Kidney (tissue), 14 donors: Measurements from ENCODE around the gene RASAL3. TPM values are rescaled to one million over a fixed set of nuclear protein-coding genes. Genes with fewer than 3 reads are reported as not detected.

Experiments used
- DNase-seq, 5 donors: peaks; one replicate each; pipeline ENCODE4 v3.0.0-alpha.2; 2013 to 2020
- FAIRE-seq: peaks from 2 replicates; lab custom pipeline; 2012; peaks lifted over from hg19 to GRCh38; lab: Jason Lieb, UNC
- H3K27ac ChIP-seq, 2 donors: one replicate each; pipeline ENCODE4 v1.7.0; 2013; ENCODE audit warnings: low read depth in 2 of 2, low read length in 2 of 2, inconsistent platforms in 1 of 2
- H3K27me3 ChIP-seq: one replicate; pipeline ENCODE4 v1.7.1; 2013; ENCODE audit warnings: low read length, inconsistent platforms; ENCODE audit not compliant: control insufficient read depth, insufficient read depth
- H3K36me3 ChIP-seq, 3 donors: one replicate each; pipeline versions ENCODE4 v1.7.0 to v1.7.1; 2013; ENCODE audit warnings: low read length in 3 of 3, control low read depth in 1 of 3, inconsistent platforms in 1 of 3; ENCODE audit not compliant: insufficient read depth in 3 of 3, control insufficient read depth in 2 of 3
- H3K4me1 ChIP-seq, 3 donors: one replicate each; pipeline versions ENCODE4 v1.7.0 to v1.7.1; 2013; ENCODE audit warnings: low read length in 3 of 3, inconsistent platforms in 1 of 3, low read depth in 1 of 3; ENCODE audit not compliant: control insufficient read depth in 2 of 3, insufficient read depth in 2 of 3
- H3K4me3 ChIP-seq, 3 donors: one replicate each; pipeline versions ENCODE4 v1.7.0 to v1.8.1; 2013; ENCODE audit warnings: low read length in 3 of 3, control low read depth in 1 of 3, inconsistent platforms in 1 of 3
- H3K9ac ChIP-seq, 3 donors: one replicate each; pipeline versions ENCODE4 v1.7.0 to v1.7.1; 2013; ENCODE audit warnings: low read length in 3 of 3, control low read depth in 1 of 3, inconsistent platforms in 1 of 3
- H3K9me3 ChIP-seq, 3 donors: one replicate each; pipeline versions ENCODE4 v1.7.0 to v1.7.1; 2013; ENCODE audit warnings: low read length in 3 of 3, control low read depth in 1 of 3, inconsistent platforms in 1 of 3; ENCODE audit not compliant: control insufficient read depth in 2 of 3, insufficient read depth in 1 of 3
- intact Hi-C: fragments of 100-400 bp; cut with DNase I; formaldehyde crosslinking; loops from one replicate; pipeline ENCODE4 v1.11.1; 2022
- polyA plus RNA-seq: library from polyadenylated mRNA; stranded (reverse); fragments of 350-450 nt; fragmentation: Illumina TruSeq; extraction: RNeasy Lipid Tissue Mini Kit (QIAGEN cat#74804); gene quantifications from one replicate; pipeline ENCODE4 v1.2.3, GENCODE V29; 2014; ENCODE audit warnings: low read depth, low replicate concordance; ENCODE audit not compliant: insufficient read depth
- total RNA-seq: library from RNA; stranded (reverse); fragmentation: NEBNext Ultra II Directional; extraction: Animal tissue kit (Norgen Biotek cat#: 25700); gene quantifications from one replicate; pipeline ENCODE4 v1.2.1, GENCODE V29; 2021
- TF ChIP-seq, protein P1 (sequence below): IDR thresholded peaks from 3 replicates; pipeline ENCODE4 v1.5.1; 2012; ENCODE audit warnings: mild to moderate bottlenecking, moderate library complexity, borderline replicate concordance; ENCODE audit not compliant: insufficient read depth; ENCODE audit errors: extremely low read depth
- donor health status: control.
- donor health status: control.
- donor health status: control.
- donor health status: control.
- donor health status: control.
- donor health status: DM: yes; HTN: yes; CAD: no.
- donor health status: Normal renal cell carcinoma (clear cell type).

The RASAL3 gene
- total and polyA plus RNA-seq, 2 donors from 2014 or later: 1.5 to 12.1 TPM

DNA sequence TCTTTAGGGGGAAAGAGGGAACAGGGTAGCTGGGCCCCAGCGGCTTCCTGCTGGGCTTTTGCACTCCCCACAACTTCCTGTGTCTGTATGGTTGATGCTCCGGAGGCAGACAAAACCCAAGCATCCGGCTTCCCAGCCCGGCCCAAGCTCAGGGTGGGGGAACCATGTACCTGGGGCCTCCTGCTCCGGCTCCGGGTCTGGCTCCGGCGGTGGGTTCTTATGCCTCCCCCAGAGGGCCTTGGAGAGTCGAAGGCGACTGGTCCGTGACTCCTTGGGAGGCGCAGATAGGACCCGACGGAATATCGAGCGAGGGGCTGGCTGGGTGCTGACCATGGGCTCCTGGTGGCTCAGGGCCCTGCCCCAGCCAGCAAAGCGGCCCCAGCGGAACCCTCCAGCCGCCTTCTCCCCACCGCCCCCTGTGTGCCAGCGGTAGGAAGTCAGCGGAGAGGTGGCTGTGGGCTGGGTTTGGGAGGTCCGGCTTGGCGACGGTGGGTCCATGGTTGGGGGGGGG is 428 bp downstream of the RASAL3 start:
- H3K36me3 ChIP-seq: no peaks in the 10 kb centered on the region
- no peaks in the 10 kb centered on the region for H3K9me3 ChIP-seq
- H3K27me3 ChIP-seq: peaks cover 3% of the 10 kb centered on the region
- peak overlapping the region in 1 of 2 donors; percentile 53 for H3K27ac ChIP-seq
- DNase-seq: peak in 1 of 5 donors; percentile 81
- no peaks in the 10 kb centered on the region for H3K4me1 ChIP-seq
- intact Hi-C loops: no loop called here
- H3K9ac ChIP-seq: no peak overlapping the region
- FAIRE-seq: no peak
- TF ChIP-seq, protein P1, sequence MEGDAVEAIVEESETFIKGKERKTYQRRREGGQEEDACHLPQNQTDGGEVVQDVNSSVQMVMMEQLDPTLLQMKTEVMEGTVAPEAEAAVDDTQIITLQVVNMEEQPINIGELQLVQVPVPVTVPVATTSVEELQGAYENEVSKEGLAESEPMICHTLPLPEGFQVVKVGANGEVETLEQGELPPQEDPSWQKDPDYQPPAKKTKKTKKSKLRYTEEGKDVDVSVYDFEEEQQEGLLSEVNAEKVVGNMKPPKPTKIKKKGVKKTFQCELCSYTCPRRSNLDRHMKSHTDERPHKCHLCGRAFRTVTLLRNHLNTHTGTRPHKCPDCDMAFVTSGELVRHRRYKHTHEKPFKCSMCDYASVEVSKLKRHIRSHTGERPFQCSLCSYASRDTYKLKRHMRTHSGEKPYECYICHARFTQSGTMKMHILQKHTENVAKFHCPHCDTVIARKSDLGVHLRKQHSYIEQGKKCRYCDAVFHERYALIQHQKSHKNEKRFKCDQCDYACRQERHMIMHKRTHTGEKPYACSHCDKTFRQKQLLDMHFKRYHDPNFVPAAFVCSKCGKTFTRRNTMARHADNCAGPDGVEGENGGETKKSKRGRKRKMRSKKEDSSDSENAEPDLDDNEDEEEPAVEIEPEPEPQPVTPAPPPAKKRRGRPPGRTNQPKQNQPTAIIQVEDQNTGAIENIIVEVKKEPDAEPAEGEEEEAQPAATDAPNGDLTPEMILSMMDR: no peak
- peak overlapping the region in 1 of 3 donors; percentile 17 for H3K4me3 ChIP-seq

DNA sequence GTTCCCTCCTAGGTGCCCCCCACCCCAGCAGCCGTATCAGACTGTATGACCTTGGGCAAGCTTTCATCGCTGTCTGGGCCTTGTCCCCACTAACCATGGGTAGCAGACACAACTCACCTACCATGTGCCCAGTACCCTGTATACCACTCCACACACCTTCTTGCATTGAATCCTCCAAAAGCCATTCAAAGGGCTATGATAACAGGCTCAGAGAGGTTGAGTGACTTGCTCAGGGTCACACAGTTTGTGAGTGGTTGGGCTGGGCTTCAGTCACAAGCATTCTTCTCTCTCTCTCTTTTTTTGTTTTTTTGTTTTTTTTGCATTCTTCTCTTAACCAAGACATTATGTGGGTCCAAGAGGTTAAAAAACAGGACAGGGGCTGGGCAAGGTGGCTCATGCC is 2.6 kb downstream of the RASAL3 start:
- no peak overlapping the region for H3K27ac ChIP-seq
- TF ChIP-seq, protein P1: no peak
- H3K27me3 ChIP-seq: peaks cover 3% of the 10 kb centered on the region
- no peak overlapping the region for H3K9ac ChIP-seq
- FAIRE-seq: no peak
- peak in 1 of 5 donors; percentile 4 for DNase-seq
- no peaks in the 10 kb centered on the region for H3K36me3 ChIP-seq
- H3K4me1 ChIP-seq: peaks cover 0 to 2% (median 0%) of the 10 kb centered on the region in 3 donors
- intact Hi-C loops: no loop called here
- no peaks in the 10 kb centered on the region for H3K9me3 ChIP-seq
- no peak overlapping the region for H3K4me3 ChIP-seq

DNA sequence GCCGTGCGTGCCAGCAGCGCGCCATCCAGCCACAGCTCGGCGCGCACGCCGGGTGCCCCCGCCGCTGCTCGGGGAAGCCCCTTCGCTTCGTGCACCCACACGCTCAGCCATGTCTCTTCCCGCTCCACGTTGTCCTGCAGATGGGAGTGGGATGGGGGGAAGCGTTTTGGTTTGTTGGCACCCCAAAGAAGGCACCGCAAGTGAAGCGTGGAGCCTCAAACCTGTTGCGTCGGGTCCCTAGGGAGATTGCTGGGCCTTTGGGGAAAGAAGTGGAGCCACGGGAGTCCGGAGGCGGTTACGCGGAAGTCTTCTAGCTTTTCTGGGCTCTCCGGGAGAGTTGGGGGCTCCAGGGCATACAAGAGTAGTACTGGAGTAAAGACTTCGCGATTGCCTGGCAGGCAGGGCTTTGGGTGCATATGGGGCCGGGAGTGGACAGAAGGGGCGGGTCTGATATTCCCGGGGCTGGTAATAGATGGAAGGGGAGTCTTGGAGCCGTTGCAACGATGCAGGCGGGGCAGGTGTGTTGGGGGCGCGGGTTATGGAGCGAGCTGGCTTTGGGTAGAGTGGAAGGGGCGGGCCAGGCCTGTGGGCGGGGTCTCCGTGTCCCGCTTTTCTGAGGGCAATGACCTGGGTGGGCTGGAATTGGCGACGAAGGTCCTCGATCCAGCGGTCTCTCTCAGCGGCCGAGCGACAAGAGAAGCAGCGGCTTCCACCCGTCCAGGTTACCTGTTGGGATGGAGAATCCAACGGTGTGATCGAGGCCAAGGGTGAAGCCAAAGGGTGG is 6.5 kb downstream of the RASAL3 start:
- intact Hi-C loops: no loop called here

More for the DNA sequence above, 6.5 kb downstream of the RASAL3 start:
- Histone ChIP-seq H3K9me3 (no peaks in the 10 kb centered on the region), H3K27me3 (peaks cover 14% of the 10 kb centered on the region), H3K9ac (no peak overlapping the region), H3K27ac (no peak overlapping the region), H3K4me3 (no peak overlapping the region), H3K4me1 (peaks cover 0 to 4% (median 0%) of the 10 kb centered on the region in 3 donors), H3K36me3 (no peaks in the 10 kb centered on the region)
- FAIRE-seq: no peak
- DNase-seq: peak in 1 of 5 donors; percentile 12
- TF ChIP-seq, protein P1: no peak
